ENCODE measurements around the gene HSPA12B.

DNA sequence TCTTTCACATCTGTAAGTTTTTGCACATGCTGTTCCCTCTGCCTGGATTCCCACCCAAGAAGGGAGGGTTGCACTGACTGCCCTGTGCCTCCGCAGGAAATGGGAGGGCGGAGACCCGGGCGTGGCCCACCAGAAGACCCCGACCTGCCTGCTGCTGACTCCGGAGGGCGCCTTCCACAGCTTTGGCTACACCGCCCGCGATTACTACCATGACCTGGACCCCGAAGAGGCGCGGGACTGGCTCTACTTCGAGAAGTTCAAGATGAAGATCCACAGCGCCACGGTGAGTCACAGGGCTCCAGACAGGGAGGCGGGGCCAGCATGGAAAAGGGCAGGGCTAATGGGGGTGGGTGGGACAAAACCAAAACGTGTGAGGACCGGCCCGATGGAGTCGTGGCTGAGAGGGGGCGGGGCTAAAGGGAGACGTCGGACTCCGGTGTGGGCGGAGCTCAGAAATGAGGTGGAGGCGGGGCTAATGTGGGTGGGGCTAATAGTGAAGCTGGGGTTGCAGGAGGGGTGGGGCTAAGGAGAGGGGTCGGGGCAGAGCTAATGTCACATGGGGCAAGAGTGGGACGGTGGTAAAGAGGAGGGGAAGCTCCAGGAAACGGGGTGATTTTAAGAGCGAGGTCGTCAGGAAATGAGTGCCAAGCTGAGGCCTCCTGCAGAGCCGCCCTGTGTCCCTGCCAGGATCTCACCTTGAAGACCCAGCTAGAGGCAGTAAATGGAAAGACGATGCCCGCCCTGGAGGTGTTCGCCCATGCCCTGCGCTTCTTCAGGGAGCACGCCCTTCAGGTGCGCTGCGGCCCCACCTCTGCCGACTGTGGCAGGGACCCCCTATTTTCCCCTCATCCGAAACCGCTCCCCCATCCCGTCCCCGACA is 12.6 kb downstream of the HSPA12B start:
- TF ChIP-seq, protein P1, sequence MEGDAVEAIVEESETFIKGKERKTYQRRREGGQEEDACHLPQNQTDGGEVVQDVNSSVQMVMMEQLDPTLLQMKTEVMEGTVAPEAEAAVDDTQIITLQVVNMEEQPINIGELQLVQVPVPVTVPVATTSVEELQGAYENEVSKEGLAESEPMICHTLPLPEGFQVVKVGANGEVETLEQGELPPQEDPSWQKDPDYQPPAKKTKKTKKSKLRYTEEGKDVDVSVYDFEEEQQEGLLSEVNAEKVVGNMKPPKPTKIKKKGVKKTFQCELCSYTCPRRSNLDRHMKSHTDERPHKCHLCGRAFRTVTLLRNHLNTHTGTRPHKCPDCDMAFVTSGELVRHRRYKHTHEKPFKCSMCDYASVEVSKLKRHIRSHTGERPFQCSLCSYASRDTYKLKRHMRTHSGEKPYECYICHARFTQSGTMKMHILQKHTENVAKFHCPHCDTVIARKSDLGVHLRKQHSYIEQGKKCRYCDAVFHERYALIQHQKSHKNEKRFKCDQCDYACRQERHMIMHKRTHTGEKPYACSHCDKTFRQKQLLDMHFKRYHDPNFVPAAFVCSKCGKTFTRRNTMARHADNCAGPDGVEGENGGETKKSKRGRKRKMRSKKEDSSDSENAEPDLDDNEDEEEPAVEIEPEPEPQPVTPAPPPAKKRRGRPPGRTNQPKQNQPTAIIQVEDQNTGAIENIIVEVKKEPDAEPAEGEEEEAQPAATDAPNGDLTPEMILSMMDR (IDR thresholded peaks at IDR 0.05) = no peak
- TF ChIP-seq POLR2AphosphoS5 (IDR thresholded peaks at IDR 0.05) = no peak

All from prostate gland (tissue), 2 donors.